Cerebellar cortex (tissue), 1 donor: ENCODE results near the gene TRIM66.
A peak's percentile ranks its signal among the peaks of the same experiment; 100 is the strongest.

Experiments used
- DNase-seq: peaks from one replicate; pipeline ENCODE4 v3.0.0-alpha.2; 2015; ENCODE audit warnings: low spot score

Gene TRIM66

DNA sequence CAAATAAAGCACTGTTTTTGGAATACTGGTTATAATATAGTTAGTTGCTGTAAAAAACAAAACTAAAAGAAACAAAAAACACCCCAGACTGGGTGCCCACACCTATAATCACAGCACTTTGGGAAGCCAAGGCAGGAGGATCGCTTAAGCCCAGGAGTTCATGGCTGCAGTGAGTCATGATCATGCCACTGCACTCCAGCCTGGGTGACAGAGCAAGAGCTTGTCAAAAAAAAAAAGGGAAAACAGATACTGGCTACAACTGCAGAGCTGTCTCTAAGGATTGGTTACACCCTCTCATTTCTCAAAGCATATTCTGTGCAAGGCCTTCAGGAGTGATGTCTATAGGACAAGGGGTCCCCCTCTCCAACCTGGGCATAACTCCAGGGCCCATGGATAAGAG is 73.8 kb downstream of the TRIM66 start:
- no peak for DNase-seq

DNA sequence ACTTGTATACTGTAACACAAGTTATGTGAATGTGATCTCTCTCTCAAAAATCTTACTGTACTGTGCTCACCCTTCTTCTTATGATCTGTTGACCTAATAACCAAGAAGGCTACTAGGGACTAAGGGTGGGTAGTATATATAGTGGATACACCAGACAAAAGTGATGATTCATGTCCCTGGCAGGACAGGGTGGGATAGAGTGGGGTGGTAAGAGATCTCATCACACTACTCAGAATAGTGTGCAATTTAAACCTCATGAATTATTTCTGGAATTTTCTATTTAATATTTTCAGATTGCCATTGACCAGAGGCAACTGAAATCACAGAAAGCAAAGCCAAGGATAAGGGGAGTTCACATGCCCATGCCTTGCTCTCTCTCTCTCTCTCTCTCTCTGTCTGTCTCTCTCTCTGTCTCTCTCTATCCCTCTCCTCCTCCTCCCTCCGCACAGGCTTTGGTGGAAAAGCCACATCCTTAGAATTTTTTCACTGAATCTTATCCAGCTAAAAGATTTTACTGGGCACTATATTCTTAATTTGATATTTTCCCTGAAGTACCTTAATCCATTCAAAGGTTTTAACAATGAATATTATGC is 76.4 kb downstream of the TRIM66 start:
- DNase-seq: no peak

DNA sequence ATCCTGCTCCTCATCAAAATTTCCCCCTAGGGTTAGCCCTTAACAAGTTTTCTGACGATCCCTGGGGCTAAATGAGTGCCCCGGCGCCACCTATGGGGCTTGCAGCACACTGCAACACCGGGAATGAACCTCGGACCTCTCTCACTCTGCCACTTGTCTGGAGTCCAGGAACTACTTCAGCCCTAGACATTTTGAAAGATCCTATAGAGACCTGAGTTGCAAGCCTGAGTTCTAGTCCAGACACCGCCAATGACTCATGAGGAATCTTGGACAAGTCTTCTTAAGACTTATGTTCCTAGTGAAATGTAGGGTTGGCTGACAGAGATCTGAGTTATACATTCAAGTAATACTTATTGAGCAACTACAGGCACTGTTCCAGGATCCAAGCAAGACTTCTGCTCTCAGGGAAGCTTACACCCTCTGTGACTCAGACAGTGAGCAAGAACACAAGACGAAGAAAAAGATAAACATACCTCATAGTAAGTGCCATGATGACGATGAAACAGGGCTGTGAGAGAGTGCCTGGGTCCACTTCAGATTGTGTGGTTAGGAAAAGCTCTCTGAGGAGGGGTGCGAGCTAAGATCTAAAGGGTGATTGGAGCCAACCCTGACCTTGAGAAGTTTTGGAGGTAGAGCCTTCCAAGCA is 78.3 kb downstream of the TRIM66 start:
- peak; percentile 33 for DNase-seq

DNA sequence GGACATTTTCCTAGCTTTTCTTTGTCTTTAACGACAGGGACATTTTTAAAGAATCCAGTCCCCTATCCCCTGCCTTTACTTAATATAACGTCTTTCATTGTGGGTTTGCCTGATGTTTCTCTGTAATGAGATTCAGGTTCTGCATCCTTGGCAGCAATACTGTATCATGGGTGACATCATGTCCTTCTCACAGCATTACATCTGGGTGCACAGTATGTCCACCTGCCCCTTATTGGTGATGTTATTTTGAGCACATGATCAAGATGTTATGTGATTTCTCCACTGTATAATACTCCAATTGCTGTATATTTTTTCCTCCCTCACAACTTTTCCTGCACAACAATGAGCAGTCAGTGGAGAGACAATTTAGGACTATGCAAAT is 78.8 kb downstream of the TRIM66 start:
- no peak for DNase-seq

DNA sequence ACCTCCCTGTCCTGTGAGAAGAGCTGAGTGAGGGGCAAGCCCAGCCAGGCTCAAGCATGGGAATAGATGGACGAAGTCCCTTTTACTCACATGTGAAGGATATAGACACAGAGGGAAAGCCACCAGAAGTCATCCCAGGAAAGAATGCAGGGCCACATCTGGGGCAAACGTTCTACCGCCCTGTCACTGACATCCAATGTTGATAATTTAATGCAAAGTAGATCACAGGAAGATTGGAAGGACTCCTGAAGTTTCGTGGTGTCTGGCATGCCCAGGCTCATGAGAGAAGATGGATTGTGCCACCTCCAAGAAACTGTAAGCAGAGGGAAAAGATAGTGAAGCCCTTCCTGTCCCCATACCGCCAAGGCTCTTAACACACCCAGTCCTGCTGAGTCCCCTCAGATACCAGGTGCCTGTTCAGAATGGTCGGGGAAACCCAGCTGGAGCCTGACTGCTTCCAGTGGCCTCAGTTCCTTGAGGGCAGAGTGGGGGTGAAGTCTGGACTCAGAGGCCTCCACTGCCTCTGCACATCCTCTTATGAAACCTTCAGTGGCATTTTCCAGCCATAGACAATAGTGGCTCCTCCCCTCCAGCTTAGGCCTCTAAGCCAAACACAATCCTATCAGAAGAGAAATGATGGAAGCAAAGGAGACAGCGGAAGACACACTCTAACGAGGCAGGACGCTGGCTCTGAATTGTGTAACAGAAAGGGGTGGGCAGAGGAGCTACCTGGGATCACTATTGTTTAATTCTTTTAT is 80.9 kb downstream of the TRIM66 start:
- no peak for DNase-seq

DNA sequence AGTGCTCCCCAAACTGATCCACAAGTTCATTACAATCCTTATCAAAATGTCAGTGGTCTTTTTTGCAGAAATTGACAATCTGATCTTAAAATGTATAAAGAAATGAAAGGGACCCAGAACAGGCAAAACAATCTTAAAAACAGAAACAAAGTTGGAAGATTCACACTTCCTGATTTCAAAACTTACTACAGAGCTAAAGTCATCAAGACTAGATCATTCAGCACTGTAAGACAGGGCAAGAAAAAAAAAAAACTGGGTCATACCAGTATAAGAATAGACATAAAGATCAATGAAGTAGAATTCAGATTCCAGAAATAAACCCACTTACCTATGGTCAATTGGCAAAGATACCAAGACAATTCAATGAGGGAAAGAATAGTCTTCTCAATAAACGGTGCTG is 84.0 kb downstream of the TRIM66 start:
- DNase-seq: no peak

DNA sequence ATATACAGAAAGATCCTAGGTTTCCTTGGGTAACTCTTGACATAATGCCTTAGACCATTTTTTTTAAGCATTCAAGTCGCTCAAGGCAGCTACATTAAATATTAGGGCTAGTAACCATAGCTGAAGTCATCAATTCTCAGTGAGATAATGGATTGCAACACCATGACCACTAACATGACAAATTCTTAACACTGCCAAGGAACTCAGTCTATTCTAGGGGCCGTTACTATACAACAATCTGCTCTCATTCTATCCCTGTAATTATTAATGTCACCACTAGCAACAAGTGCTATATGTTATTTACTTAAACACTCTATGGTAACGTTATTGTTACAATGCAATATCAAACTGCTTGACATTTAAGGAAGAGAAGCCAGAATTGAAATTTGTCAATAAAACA is 85.3 kb downstream of the TRIM66 start:
- no peak for DNase-seq

DNA sequence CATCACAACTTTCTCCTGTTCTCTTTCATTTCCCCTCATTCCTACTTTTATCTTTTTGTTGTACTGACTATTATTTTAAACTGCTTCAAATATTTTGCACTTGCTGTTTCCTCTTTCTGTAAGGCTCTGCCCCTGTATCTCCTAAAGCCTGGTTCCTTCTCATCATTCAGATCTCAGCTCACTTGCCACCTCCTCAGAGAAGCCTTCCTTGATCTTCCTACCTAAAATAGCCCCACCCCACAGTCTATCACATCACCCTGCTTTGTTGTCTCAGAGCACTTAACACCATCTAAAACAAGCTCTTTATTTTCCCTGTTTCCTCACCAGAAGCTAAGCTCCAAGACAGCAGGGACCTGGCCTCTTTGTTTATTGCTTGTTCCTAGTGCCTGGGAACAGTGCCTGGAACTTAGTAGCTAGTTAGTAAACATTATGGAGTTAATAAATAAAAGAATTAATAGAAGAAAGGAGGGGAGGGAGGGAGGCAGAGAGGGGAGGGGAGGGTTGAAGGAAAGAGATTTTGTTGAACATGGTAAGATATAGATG is 85.9 kb downstream of the TRIM66 start:
- DNase-seq: no peak

DNA sequence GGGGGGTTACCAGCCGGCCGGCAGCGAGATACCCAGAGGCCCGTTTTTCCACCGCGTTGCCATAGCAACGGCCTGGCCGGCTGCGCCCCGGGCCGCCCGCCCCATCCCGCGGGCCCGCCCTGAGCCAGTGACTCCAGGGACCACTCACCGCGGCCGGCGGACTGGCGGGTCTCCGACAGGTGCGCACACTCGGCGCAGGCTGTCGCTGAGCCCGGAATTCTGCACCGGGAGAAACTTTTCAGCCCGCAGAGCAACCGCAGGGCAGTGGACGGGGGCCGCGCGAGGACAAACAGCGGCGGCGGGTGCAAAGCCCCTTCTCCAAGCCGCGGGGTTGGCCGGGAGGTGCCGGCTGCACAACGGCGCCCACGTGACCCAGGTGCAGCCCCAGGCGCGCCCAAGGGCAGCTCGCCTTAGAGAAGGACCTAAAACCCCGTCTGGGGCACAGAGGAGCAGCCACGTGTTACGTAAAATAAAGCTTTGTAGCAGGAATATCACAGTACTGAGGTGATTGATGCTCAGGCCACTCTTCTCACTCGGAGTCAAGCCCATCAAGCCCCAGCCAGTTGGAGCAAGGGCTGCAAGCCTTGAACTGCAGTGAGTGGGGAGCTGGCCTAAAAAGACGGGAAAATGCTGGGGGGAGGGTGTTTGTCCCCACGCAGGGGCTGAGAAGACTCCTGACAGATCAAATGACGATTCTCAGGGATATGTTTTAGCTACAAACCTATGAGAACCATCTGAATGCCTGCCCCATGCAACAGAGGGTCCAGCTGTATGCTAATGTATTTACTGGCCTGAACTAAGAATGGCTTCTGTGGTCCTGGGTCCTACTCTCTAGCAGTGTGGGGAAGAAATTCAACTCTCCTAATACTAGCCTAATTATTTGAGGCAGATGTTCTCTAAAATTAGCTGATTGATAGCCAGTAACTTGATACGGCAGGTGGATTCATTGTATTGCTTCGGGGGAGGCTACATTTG is 88.2 kb downstream of the TRIM66 start, which contains the start of gene STK33:
STK33 (minus strand) TSS at position 294 of the 975 bp plus-strand sequence. CDS start 119,323 bp downstream, outside the sequence.
- DNase-seq: peak; percentile 58

DNA sequence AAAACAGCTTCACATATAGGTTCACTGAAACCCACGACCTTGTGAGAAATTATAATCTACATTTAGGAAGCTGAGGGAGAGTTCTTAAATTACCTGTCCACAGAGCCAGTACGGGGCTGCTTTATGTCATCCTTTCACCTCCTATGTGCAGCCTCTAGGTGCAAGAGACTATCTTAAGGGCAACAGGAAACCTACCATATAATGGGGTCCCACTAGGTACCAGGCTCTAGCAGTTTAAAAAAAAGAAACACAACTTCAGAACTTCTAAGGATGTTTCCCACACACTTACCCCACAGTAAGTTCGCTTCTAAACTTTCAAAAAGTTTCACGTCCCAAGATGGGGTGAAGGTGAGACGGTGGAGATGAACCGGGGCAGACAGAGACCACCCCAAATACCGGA is 89.0 kb downstream of the TRIM66 start:
- no peak for DNase-seq

DNA sequence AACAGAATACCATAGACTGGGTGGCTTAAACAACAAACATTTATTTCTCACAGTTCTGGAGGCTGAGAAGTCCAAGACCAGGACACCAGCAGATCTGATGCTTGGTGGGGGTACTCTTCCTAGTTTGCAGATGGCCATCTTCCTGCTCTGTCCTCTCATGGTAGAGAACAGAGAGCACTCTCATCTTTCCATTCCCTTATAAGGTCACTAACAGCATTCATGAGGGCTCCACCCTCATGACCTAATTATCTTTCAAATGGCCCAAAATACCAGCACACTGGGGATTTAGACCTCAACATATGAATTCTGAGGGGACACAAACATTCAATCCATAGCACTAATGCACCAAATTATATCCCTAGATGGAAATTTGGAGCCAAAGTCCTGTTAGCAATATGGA is 94.5 kb downstream of the TRIM66 start:
- no peak for DNase-seq

DNA sequence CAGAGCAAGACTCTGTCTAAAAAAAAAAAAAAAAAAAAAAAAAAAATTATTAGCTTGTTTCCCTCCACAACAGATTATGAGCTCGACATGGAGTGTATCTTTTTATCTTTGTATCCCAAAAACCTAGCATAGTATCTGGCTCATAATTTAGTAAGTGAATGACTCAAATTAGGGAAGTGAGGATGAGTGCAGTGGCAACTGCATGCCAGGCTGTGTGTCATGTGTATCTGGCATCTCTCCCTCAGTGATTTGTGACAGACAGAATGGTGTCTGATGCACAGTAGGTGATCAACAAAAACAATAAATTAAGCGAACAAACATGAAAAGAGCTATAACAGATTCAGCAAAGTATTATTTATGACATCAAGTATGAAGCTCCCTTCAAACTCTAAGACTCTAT is 95.7 kb downstream of the TRIM66 start:
- DNase-seq: no peak

DNA sequence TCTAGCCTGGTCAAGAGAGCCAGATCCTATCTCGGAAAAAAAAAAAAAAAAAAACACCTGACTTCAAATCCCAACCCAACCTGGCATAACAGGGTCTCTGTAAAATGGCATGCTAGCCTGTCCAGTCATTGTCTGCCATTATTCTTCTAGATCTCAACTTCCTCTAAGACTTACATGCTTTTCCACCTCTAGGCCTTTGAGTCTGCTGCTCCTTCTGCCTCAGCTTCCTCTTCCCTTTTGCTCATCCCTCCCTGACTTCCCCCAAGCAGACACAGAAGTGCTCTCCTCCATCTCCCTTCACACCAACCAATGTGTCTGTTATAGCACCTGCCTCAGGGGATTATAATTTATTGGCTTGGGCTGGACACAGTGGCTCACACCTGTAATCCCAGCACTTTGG is 96.3 kb downstream of the TRIM66 start:
- DNase-seq: no peak

DNA sequence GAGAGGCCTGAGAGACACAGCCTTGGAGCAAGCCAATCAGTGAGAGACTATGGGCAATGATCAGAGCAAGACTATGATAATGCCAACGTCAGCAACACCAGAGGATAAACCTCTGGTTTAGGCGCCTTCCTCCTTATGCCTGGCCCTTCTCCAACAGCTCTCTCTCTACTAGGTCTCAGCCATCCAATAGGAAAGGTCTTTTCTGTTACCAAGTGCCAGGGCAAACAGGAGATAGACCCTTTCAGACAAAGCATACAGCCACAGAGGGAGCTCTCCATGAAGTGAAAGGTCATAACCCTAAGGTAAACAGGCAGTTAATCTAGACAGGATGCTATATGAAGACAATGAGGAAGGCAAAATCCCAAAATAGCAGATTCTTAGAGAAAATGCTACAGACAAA is 98.0 kb downstream of the TRIM66 start:
- DNase-seq: peak; percentile 22

DNA sequence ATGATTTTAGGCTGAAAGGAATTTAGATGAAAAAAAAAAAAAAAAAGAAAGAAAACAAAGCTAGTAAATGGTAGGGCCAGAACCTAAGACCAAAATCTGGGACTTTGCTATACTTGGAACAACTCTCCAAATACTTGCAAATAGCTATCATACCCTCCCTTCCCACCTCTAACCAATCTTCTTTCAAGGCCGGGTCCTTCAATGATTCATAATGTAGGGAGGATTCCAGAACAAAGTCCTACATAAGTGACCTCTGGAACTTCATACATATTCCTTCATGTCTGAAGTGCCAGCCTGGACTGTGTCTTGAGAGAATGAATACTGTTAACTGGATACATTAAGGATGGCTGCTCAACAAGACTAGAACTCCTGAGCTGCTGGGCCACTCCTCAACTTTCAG is 98.4 kb downstream of the TRIM66 start:
- no peak for DNase-seq

DNA sequence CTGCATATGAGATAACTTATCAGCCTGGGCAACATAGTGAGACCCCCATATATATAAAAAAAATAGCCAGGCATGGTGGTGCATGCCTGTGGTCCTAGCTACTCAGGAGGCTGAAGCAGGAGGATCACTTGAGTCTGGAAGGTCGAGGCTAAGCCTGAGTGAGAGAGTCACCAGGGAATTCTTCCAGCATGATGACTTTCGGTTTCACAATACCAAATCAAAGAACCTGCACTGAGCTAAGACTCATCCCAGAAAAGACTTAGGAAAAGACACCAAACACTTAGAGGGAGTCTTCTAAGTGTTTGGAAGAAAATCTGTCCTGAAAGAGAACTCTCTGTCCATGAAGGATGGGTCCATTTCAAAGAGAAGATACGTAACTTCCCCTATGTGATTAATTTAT is 101.2 kb downstream of the TRIM66 start:
- DNase-seq: no peak

DNA sequence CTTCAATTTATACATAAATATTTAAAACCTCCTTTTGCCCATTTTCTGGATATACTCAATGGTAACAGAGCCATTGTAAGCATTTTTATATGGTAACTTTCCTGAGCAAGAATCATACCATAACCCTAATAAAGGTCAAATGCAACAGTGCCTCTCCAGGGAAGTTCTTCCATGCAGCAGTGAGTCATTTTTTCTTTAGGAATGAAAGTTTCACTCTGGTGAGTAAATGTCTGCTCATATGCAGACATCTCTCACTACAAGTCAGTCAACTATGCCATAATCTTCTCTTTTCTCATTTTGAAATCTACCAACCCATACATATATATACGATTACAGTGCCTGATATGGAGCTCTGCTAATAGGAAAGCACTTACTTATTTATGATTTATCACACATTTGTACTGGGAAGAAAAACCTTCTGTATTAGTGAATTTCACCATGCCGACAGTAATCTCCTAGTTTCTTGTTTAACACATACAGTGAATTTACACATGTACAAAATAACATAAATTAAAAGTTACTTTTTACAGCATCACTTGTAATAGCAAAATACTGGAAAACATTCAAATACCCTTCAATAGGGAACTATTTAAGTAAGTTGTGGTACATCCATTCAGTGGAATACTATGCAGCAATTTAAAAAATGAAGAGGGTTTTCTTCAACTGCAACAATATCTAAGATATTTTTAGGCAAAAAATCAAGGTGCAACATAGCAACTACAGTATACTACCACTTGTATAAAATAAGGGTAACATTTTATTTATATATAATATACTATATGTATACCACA is 104.5 kb downstream of the TRIM66 start:
- DNase-seq: no peak

DNA sequence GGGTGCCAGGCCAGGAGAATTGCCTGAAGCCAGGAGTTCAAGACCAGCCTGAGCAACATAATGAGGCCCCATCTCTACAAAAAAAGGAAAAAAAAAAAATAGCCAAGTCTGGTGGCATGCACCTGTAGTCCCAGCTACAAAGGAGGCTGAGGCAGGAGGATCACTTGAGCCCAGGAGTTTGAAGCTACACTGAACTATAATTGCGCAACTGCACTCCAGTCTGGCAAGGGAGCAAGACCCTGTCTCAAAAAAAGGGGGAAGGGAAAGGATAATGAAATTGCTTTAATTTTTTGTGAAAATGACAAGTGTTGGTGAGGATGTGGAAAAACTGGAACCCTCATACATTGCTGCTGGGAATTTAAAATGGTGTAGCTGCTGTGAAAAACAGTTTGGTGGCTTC is 107.7 kb downstream of the TRIM66 start:
- DNase-seq: no peak

DNA sequence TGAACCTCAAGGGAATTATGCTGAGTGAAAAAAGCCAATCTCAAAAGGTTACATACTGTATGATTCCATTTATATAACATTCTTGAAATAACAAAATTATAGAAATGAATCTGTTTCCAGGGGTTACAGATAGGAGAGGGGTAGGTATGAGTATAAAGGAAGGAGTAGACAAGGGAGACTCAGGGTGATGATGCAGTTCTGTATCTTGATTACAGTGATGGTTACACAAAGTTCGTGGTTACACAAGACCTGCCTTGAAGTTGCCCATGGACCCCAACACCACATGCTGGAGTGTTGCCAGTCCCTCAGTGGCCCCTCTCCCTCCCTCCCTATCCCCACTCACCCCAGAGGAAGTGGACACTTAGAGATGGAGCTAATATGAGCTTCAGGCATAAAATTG is 108.7 kb downstream of the TRIM66 start:
- DNase-seq: no peak

DNA sequence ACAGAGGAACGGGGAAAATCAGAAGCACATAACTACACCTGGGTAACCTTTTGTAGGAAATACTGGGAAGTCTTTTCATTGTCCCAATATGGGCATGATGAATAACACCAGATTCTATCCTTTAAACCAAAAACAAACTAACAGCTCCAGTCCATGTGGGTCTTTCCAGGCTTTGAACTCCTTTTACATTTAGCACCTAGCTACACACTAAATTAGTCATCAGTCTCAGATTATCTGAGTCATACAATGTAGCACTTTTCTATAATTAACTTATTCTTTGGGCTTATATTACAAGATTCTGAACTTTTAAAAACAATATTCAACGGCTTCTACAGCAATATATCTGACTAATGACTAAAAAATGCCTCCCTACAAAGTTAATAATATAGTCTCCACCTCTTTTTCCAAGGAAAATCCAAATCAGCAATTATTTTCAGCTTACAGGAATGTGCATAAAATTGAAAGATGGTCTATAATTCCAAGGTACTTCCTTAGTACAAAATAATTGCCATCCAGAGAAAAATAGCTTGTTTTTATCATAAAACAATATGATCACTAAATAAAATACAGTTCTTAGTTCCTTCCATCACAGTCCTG is 114.8 kb downstream of the TRIM66 start:
- no peak for DNase-seq
